Measurements from ENCODE around the gene RGS12.

DNA sequence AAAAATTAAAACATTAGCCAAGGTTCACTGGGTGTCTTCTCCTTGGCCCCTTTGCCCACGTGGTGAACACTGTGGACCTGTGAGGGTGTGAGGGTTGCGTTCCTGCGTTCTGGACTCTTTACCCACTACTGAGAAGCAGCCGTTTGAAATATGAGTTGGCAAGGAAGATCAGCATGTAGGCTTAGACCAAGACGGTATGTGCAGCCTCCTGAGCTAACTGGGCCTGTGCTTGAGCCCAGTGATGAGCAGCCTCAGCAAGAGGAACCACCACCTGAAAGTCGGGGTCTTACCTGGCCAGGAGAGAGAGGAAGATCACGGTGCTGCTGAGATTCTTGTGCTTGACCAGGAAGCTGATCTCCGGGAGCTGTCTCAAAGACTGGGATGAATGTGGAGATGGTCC lies 19.5 kb downstream of the RGS12 start:
- TF ChIP-seq POLR2A (IDR thresholded peaks at IDR 0.05): no peak
- TF ChIP-seq, protein P1, sequence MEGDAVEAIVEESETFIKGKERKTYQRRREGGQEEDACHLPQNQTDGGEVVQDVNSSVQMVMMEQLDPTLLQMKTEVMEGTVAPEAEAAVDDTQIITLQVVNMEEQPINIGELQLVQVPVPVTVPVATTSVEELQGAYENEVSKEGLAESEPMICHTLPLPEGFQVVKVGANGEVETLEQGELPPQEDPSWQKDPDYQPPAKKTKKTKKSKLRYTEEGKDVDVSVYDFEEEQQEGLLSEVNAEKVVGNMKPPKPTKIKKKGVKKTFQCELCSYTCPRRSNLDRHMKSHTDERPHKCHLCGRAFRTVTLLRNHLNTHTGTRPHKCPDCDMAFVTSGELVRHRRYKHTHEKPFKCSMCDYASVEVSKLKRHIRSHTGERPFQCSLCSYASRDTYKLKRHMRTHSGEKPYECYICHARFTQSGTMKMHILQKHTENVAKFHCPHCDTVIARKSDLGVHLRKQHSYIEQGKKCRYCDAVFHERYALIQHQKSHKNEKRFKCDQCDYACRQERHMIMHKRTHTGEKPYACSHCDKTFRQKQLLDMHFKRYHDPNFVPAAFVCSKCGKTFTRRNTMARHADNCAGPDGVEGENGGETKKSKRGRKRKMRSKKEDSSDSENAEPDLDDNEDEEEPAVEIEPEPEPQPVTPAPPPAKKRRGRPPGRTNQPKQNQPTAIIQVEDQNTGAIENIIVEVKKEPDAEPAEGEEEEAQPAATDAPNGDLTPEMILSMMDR (IDR thresholded peaks at IDR 0.05): no peak
- TF ChIP-seq EP300 (IDR thresholded peaks at IDR 0.05; ENCODE audit: low read depth): no peak
- TF ChIP-seq POLR2AphosphoS5 (IDR thresholded peaks at IDR 0.05): no peak
